ENCODE measurements around the gene AGAP2.

DNA sequence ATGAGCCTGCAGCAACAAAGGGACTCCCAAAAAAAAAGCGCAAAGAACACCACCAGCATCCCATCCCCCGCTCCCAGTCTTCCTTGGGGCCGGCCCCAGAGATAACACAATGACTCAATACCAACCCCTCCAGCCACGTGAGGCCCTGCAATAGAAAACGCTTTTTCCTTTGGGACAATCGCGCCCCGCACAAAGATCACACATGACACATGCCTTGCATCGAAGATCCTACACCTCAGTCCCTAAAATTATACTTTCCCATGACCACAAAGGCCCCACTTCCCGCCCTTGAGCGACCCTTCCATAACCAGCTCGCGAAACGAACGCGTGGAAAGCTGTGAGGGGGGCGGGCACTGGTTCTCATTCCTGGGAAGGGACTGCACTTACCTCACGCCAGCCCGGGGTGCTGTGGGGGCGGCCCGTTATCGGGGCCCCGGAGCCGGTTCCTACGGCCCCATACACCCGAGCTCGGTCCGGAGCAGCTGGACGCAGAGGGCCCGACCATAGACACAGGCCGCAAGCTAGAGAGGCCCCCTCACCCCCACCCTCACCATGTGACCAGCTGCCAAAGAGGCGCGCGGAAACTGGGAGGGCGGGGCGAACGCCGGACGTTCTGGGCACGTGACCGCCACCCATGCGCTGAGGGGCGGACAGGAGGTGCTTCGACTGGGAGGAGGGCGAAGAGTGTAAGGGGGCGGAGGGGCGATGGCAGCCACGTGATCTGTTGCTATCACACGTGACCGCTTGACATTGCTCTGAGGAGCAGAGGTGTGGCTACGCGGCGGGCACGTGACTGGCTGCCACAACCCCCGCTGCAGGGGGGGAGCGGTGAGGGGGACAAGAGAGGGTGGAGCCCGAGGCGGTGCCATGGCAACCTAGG, 13.5 kb upstream of the AGAP2 start, which contains the start of gene CDK4:
- TF ChIP-seq, protein P1, sequence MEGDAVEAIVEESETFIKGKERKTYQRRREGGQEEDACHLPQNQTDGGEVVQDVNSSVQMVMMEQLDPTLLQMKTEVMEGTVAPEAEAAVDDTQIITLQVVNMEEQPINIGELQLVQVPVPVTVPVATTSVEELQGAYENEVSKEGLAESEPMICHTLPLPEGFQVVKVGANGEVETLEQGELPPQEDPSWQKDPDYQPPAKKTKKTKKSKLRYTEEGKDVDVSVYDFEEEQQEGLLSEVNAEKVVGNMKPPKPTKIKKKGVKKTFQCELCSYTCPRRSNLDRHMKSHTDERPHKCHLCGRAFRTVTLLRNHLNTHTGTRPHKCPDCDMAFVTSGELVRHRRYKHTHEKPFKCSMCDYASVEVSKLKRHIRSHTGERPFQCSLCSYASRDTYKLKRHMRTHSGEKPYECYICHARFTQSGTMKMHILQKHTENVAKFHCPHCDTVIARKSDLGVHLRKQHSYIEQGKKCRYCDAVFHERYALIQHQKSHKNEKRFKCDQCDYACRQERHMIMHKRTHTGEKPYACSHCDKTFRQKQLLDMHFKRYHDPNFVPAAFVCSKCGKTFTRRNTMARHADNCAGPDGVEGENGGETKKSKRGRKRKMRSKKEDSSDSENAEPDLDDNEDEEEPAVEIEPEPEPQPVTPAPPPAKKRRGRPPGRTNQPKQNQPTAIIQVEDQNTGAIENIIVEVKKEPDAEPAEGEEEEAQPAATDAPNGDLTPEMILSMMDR (optimal IDR thresholded peaks at IDR 0.05 in 1 of 3, IDR thresholded peaks at IDR 0.05 in 1 of 3, conservative IDR thresholded peaks at IDR 0.05 in 1 of 3; ENCODE audit: extremely low read depth in 1 of 3, insufficient read depth in 2 of 3, low read length in 3 of 3): no peak
- no peak for TF ChIP-seq EZH2 (IDR thresholded peaks at IDR 0.05; ENCODE audit: low read length)
